HG03439 (cell line): ENCODE results near the gene CFP.
"Not testable (repeated sequence)": the region's sequence is repeated elsewhere in the genome, so short reads cannot be mapped to it uniquely, and the experiment has no call there.

Source experiments
- ATAC-seq: cut with Tn5 transposase; IDR thresholded peaks from one replicate; pipeline ENCODE4 v1.9.1; 2021; ENCODE audit warnings: mild to moderate bottlenecking, moderate library complexity; ENCODE audit not compliant: unreplicated experiment

Gene CFP

GRCh38 chrX:47629419-47630200, at the start of gene CFP:
CFP (minus strand) TSS chrX:47629930; CDS start chrX:47629844, 86 bp downstream.
- no peak for ATAC-seq

- not testable (repeated sequence) for ATAC-seq
These were observed 46.5 kb upstream of the CFP start for GRCh38 chrX:47675959-47676859.

GRCh38 chrX:47674776-47675175, 45.0 kb upstream of the CFP start:
- no peak for ATAC-seq

- ATAC-seq = not testable (repeated sequence)
These were observed 36.1 kb upstream of the CFP start for GRCh38 chrX:47665797-47666196.

GRCh38 chrX:47664737-47665136, 35.0 kb upstream of the CFP start:
- no peak for ATAC-seq

- no peak for ATAC-seq
These were observed 32.5 kb upstream of the CFP start for GRCh38 chrX:47662144-47662657.

DNA sequence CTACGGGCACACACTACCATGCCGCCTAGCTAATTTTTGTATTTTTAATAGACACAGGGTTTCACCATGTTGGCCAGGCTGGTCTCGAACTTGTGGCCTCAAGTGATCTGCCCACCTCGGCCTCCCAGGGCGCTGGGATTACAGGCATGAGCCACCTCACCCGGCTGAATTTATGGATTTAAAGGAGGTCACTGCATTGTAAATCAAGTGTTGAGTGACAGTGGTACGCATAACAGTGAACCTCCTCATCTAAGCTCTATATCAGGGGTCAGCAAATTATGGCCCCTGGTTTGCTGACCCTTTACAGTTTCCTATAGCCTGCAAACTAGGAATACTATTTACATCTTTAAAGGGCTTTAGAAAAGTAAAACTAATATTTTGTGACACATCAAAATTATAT, 31.8 kb upstream of the CFP start:
- ATAC-seq = no peak

- ATAC-seq = no peak
These were observed 29.6 kb upstream of the CFP start for GRCh38 chrX:47659421-47659726.

DNA sequence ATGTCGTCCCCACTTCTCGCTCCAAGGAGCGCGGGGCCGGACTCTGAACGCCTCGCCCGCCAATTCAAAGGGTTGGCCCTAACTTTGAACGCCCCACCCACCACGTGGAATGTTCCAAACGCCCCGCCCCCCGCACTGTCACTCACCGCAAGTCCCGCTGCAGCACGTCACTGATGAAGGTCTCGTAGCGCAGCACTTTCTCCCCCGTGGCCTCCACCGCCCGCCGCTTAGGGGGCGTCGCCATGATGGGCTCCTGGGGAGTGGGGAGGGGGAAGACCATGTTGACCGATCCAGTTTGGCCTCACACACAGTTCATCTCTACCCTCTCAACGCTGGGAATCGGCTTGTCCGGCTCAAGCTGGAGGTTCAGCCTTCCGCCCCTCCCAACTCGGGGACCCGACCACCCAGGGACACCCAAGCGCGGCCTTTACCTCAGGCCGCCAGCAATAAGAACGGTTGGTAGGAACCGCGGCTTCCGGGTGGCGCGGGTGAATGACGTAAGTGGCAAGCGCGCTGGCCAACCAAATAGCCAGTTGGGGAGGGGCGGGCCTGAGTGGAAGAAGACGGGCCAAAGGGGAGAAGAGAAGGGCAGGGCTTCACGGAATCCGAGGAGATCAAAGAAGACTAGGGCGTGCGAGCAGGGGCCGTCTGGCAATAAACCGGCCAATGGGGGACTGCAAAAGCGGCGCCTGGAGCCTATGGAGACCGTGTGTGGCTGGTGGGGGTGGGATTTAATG, 29.1 kb upstream of the CFP start, which contains the start of gene UXT:
Gene UXT (minus strand): TSS at position 497 of the 737 bp plus-strand sequence. CDS start 253 bp downstream, at position 244.
- peak; percentile 83 for ATAC-seq

- no peak for ATAC-seq
These were observed 28.6 kb upstream of the CFP start for GRCh38 chrX:47658301-47658683.

- no peak for ATAC-seq
These were observed 21.5 kb upstream of the CFP start for GRCh38 chrX:47651043-47651905.

GRCh38 chrX:47650164-47651042, 20.7 kb upstream of the CFP start, which contains the start of gene ELK1:
ELK1 (minus strand) TSS chrX:47650563; CDS start chrX:47641441, 9,122 bp downstream.
- ATAC-seq = peak; percentile 93

- no peak for ATAC-seq
These were observed 20.0 kb upstream of the CFP start for GRCh38 chrX:47649781-47650163.

- no peak for ATAC-seq
These were observed 19.5 kb upstream of the CFP start for GRCh38 chrX:47649271-47649670.

- ATAC-seq = no peak
These were observed 18.6 kb upstream of the CFP start for GRCh38 chrX:47648376-47648775.

DNA sequence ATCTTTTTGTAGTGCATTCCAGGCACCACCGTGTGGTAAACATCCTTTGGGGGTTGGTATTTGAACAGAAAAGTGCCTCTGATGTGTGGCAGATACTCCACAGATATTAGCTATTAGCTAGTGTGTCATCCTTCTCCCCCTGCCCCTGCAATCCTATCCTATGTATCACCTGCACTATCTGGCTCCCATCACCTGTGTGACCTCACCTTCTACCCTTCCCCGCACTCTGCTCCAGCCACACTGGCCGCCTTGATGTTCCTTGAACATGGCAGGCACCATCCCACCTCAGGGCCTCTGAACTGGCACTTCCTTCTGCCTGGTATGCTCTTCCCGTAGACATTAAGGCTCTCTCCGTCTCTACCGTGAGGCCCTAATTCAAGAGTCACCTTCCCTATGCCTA, 16.9 kb upstream of the CFP start:
- ATAC-seq = no peak

- ATAC-seq = no peak
These were observed 15.8 kb upstream of the CFP start for GRCh38 chrX:47645530-47645929.

GRCh38 chrX:47644557-47645091, 14.9 kb upstream of the CFP start:
- no peak for ATAC-seq

GRCh38 chrX:47643926-47644325, 14.2 kb upstream of the CFP start:
- ATAC-seq = no peak
